SK-N-DZ (cell line): Measurements from ENCODE around the gene FAM222A.
"Not testable (repeated sequence)": the region's sequence is repeated elsewhere in the genome, so short reads cannot be mapped to it uniquely, and the experiment has no call there.

Source experiments
- DNase-seq: peaks from one replicate; pipeline ENCODE4 v3.0.0-alpha.2; 2015; ENCODE audit warnings: low spot score

Gene FAM222A

GRCh38 chr12:109693653-109694600 lies 19.7 kb upstream of the FAM222A start:
- DNase-seq, result no peak

GRCh38 chr12:109694629-109695028 lies 19.0 kb upstream of the FAM222A start:
- not testable (repeated sequence) for DNase-seq

GRCh38 chr12:109695416-109695815 lies 18.2 kb upstream of the FAM222A start:
- DNase-seq, result no peak

GRCh38 chr12:109695961-109696461 lies 17.6 kb upstream of the FAM222A start:
- DNase-seq, result no peak

- no peak for DNase-seq
Observed at GRCh38 chr12:109696485-109697269, 16.9 kb upstream of the FAM222A start.

GRCh38 chr12:109697270-109697553 lies 16.4 kb upstream of the FAM222A start:
- DNase-seq, result no peak

GRCh38 chr12:109697877-109698468 lies 15.7 kb upstream of the FAM222A start:
- no peak for DNase-seq

- DNase-seq, result no peak
Observed at GRCh38 chr12:109698820-109699219, 14.8 kb upstream of the FAM222A start.

GRCh38 chr12:109701064-109701463 lies 12.6 kb upstream of the FAM222A start:
- DNase-seq, result peak; percentile 62

GRCh38 chr12:109702111-109702841 lies 11.3 kb upstream of the FAM222A start:
- peak; percentile 80 for DNase-seq

- no peak for DNase-seq
Observed at GRCh38 chr12:109703684-109704083, 9.9 kb upstream of the FAM222A start.

- no peak for DNase-seq
Observed at GRCh38 chr12:109704371-109705098, 9.1 kb upstream of the FAM222A start.

- no peak for DNase-seq
Observed at GRCh38 chr12:109705291-109705690, 8.3 kb upstream of the FAM222A start.

- DNase-seq, result no peak
Observed at GRCh38 chr12:109706398-109706746, 7.3 kb upstream of the FAM222A start.

- no peak for DNase-seq
Observed at GRCh38 chr12:109706747-109707469, 6.7 kb upstream of the FAM222A start.

GRCh38 chr12:109707470-109707821 lies 6.2 kb upstream of the FAM222A start:
- no peak for DNase-seq

- no peak for DNase-seq
Observed at GRCh38 chr12:109708939-109709338, 4.7 kb upstream of the FAM222A start.

- DNase-seq, result no peak
Observed at GRCh38 chr12:109709401-109709991, 4.1 kb upstream of the FAM222A start.

- DNase-seq, result no peak
Observed at GRCh38 chr12:109710205-109710746, 3.3 kb upstream of the FAM222A start.
